K562 (cell line): ENCODE results near the gene DNAJC18. TPM values are rescaled to one million over a fixed set of nuclear protein-coding genes. Genes with fewer than 3 reads are reported as not detected.

ENCODE experiments used
- CHD4 ChIP-seq: fragments of 200-600 bp; sonication (generic); IDR thresholded peaks from 3 replicates; pipeline ENCODE4 v1.6.1; 2012; ENCODE audit warnings: low read depth, mild to moderate bottlenecking, mixed read lengths, low read length, inconsistent platforms; ENCODE audit not compliant: insufficient read depth, insufficient replicate concordance, poor library complexity, severe bottlenecking
- CREB1 ChIP-seq, 2 experiments: sonication (generic) in 1 of 2; formaldehyde crosslinking in 1 of 2; IDR thresholded peaks; 2 replicates each; pipeline versions ENCODE4 v1.6.1 to v1.8.0; 2012 to 2022; ENCODE audit warnings: inconsistent platforms in 1 of 2, mild to moderate bottlenecking in 1 of 2, missing genetic modification reagents in 1 of 2, moderate library complexity in 1 of 2
- ETV5 ChIP-seq: sonication (generic); formaldehyde crosslinking; IDR thresholded peaks from 2 replicates; pipeline ENCODE4 v1.4.0; 2020; ENCODE audit warnings: low read depth, mild to moderate bottlenecking, missing genetic modification reagents
- GABPB2 ChIP-seq: fragments of 250-450 bp; sonication (Bioruptor Pico); conservative IDR thresholded peaks from 2 replicates; pipeline ENCODE4 v1.5.1; 2021; ENCODE audit warnings: mild to moderate bottlenecking
- GATAD2A ChIP-seq: fragments of 450-650 bp; IDR thresholded peaks from 2 replicates; pipeline ENCODE4 v1.6.1; 2017
- MAFF ChIP-seq: IDR thresholded peaks from 2 replicates; pipeline ENCODE4 v1.6.1; 2012; ENCODE audit warnings: low read length, improper control_type of control experiment
- PCBP1 ChIP-seq: fragments of 200-400 bp; formaldehyde crosslinking; IDR thresholded peaks from 2 replicates; pipeline ENCODE4 v1.6.1; 2018; ENCODE audit warnings: mild to moderate bottlenecking, low read depth, low read length; ENCODE audit not compliant: poor library complexity, severe bottlenecking
- RBM14 ChIP-seq: fragments of 200-400 bp; formaldehyde crosslinking; IDR thresholded peaks from 2 replicates; pipeline ENCODE4 v1.6.1; 2018; ENCODE audit warnings: low read depth, mild to moderate bottlenecking, low read length, moderate library complexity, borderline replicate concordance; ENCODE audit not compliant: insufficient read depth
- TAF1 ChIP-seq: IDR thresholded peaks from 2 replicates; pipeline ENCODE4 v1.6.1; 2011; ENCODE audit warnings: mild to moderate bottlenecking, low read length, moderate library complexity; ENCODE audit not compliant: insufficient read depth, control insufficient read depth, severe bottlenecking; ENCODE audit errors: extremely low read depth
- TCF7L2 ChIP-seq: fragments of 150-350 bp; IDR thresholded peaks from 2 replicates; pipeline ENCODE4 v1.6.1; 2016; ENCODE audit warnings: low read depth, mild to moderate bottlenecking, low read length, moderate library complexity
- U2AF1 ChIP-seq: fragments of 200-400 bp; formaldehyde crosslinking; optimal IDR thresholded peaks from 2 replicates; pipeline ENCODE3; 2017; ENCODE audit warnings: mild to moderate bottlenecking, low read depth, low read length, moderate library complexity
- ZNF232 ChIP-seq: sonication (generic); formaldehyde crosslinking; IDR thresholded peaks from 2 replicates; pipeline ENCODE4 v1.8.0; 2022; ENCODE audit warnings: mild to moderate bottlenecking, missing genetic modification reagents
- polyA plus RNA-seq, 8 experiments: library from polyadenylated mRNA; depleted of rRNA in 4 of 8; stranded (reverse) in 5 of 8; unstranded in 3 of 8; fragments of >200 nt; fragmentation: Nextera tagmentation in 2 of 8; fragmentation: Illumina TruSeq in 1 of 8; extraction: Ambion mirVana in 2 of 8; extraction: Trizol in 1 of 8; gene quantifications; 2 replicates each; pipeline versions ENCODE4 v1.2.1 to v1.2.3, GENCODE V29; 2011 to 2014; ENCODE audit warnings: inconsistent platforms in 1 of 8, missing spikeins in 1 of 8
- total RNA-seq, 7 experiments: library from RNA; depleted of rRNA in 6 of 7; stranded (reverse); fragments of >200 nt in 6 of 7; fragmentation: Illumina TruSeq in 2 of 7; extraction: Trizol in 2 of 7; gene quantifications; 2 replicates each; pipeline versions ENCODE4 v1.2.1 to v1.2.3, GENCODE V29; 2011 to 2021; ENCODE audit warnings: low replicate concordance in 1 of 7
- TF ChIP-seq, protein P1 (sequence below): fragments of 150-350 bp; IDR thresholded peaks from 2 replicates; pipeline ENCODE4 v1.6.1; 2014; ENCODE audit warnings: low read depth, mild to moderate bottlenecking, low read length, borderline replicate concordance
- TF ChIP-seq, protein P2 (sequence below), 3 experiments: fragments of 200-800 bp in 1 of 3; fragments of 250-450 bp in 1 of 3; fragments of 450-650 bp in 1 of 3; sonication (Bioruptor Pico) in 1 of 3; sonication (Bioruptor generic) in 1 of 3; formaldehyde crosslinking in 1 of 3; IDR thresholded peaks; 2 replicates each; pipeline versions ENCODE4 v1.6.1 to v1.8.0; 2016 to 2022; ENCODE audit warnings: mild to moderate bottlenecking in 2 of 3, missing genetic modification characterization in 2 of 3, missing compliant biosample characterization in 1 of 3, moderate library complexity in 1 of 3
- TF ChIP-seq, protein P3 (sequence below): fragments of 150-350 bp; conservative IDR thresholded peaks from 2 replicates; pipeline ENCODE4 v1.6.1; 2014; ENCODE audit warnings: low read length

The DNAJC18 gene
- total and polyA plus RNA-seq, 9 of the 15 experiments (the other 6 are each of a cell fraction or from before 2014, with no cell fraction given): 1.5 to 13.3 (median 7.5) TPM

- TF ChIP-seq, protein P1, sequence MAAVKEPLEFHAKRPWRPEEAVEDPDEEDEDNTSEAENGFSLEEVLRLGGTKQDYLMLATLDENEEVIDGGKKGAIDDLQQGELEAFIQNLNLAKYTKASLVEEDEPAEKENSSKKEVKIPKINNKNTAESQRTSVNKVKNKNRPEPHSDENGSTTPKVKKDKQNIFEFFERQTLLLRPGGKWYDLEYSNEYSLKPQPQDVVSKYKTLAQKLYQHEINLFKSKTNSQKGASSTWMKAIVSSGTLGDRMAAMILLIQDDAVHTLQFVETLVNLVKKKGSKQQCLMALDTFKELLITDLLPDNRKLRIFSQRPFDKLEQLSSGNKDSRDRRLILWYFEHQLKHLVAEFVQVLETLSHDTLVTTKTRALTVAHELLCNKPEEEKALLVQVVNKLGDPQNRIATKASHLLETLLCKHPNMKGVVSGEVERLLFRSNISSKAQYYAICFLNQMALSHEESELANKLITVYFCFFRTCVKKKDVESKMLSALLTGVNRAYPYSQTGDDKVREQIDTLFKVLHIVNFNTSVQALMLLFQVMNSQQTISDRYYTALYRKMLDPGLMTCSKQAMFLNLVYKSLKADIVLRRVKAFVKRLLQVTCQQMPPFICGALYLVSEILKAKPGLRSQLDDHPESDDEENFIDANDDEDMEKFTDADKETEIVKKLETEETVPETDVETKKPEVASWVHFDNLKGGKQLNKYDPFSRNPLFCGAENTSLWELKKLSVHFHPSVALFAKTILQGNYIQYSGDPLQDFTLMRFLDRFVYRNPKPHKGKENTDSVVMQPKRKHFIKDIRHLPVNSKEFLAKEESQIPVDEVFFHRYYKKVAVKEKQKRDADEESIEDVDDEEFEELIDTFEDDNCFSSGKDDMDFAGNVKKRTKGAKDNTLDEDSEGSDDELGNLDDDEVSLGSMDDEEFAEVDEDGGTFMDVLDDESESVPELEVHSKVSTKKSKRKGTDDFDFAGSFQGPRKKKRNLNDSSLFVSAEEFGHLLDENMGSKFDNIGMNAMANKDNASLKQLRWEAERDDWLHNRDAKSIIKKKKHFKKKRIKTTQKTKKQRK: no peak
- TF ChIP-seq GATAD2A: 0 out of 2 replicates have a peak, but pooled peaks have one; percentile 38
- no peak for TF ChIP-seq RBM14
- TF ChIP-seq ETV5 (CRISPR knock-in tag): peak; percentile 54
- TF ChIP-seq, protein P2, sequence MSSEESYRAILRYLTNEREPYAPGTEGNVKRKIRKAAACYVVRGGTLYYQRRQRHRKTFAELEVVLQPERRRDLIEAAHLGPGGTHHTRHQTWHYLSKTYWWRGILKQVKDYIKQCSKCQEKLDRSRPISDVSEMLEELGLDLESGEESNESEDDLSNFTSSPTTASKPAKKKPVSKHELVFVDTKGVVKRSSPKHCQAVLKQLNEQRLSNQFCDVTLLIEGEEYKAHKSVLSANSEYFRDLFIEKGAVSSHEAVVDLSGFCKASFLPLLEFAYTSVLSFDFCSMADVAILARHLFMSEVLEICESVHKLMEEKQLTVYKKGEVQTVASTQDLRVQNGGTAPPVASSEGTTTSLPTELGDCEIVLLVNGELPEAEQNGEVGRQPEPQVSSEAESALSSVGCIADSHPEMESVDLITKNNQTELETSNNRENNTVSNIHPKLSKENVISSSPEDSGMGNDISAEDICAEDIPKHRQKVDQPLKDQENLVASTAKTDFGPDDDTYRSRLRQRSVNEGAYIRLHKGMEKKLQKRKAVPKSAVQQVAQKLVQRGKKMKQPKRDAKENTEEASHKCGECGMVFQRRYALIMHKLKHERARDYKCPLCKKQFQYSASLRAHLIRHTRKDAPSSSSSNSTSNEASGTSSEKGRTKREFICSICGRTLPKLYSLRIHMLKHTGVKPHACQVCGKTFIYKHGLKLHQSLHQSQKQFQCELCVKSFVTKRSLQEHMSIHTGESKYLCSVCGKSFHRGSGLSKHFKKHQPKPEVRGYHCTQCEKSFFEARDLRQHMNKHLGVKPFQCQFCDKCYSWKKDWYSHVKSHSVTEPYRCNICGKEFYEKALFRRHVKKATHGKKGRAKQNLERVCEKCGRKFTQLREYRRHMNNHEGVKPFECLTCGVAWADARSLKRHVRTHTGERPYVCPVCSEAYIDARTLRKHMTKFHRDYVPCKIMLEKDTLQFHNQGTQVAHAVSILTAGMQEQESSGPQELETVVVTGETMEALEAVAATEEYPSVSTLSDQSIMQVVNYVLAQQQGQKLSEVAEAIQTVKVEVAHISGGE (CRISPR knock-in tag; IDR thresholded peaks at IDR 0.05): peak in 1 of 3 experiments; percentile 77; a peak in 2 of 6 replicates
- peak; percentile 45 for TF ChIP-seq CREB1 (IDR thresholded peaks at IDR 0.05)
- peak; percentile 15; the same call in 1 of the 2 replicates for TF ChIP-seq CREB1 (CRISPR knock-in tag; IDR thresholded peaks at IDR 0.05)
- TF ChIP-seq ZNF232 (CRISPR knock-in tag): no peak
- TF ChIP-seq TCF7L2: no peak
- TF ChIP-seq CHD4: no peak
- no peak for TF ChIP-seq GABPB2 (CRISPR knock-in tag)
- TF ChIP-seq PCBP1: no peak
- TF ChIP-seq U2AF1: no peak
- TF ChIP-seq, protein P3, sequence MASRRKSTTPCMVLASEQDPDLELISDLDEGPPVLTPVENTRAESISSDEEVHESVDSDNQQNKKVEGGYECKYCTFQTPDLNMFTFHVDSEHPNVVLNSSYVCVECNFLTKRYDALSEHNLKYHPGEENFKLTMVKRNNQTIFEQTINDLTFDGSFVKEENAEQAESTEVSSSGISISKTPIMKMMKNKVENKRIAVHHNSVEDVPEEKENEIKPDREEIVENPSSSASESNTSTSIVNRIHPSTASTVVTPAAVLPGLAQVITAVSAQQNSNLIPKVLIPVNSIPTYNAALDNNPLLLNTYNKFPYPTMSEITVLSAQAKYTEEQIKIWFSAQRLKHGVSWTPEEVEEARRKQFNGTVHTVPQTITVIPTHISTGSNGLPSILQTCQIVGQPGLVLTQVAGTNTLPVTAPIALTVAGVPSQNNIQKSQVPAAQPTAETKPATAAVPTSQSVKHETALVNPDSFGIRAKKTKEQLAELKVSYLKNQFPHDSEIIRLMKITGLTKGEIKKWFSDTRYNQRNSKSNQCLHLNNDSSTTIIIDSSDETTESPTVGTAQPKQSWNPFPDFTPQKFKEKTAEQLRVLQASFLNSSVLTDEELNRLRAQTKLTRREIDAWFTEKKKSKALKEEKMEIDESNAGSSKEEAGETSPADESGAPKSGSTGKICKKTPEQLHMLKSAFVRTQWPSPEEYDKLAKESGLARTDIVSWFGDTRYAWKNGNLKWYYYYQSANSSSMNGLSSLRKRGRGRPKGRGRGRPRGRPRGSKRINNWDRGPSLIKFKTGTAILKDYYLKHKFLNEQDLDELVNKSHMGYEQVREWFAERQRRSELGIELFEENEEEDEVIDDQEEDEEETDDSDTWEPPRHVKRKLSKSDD: peak; percentile 86; the same call in 1 of the 2 replicates
- no peak for TF ChIP-seq MAFF
- TF ChIP-seq TAF1: peak; percentile 81
These were observed 42.9 kb upstream of the DNAJC18 start, which contains the start of gene STING1 (continued) for GRCh38 chr5:139482050-139482889.
